Fibroblast of peridontal ligament (primary cell): ENCODE results near the gene NOBOX.
"Not testable (repeated sequence)": the region's sequence is repeated elsewhere in the genome, so short reads cannot be mapped to it uniquely, and the experiment has no call there.

Experiments
- DNase-seq: peaks from one replicate; pipeline ENCODE4 v3.0.0-alpha.2; 2010; ENCODE audit errors: extremely low read depth

Gene NOBOX

GRCh38 chr7:144391823-144392255, 11.7 kb downstream of the NOBOX start:
- DNase-seq = peak; percentile 78

- no peak for DNase-seq
Observed at GRCh38 chr7:144391014-144391413, 12.5 kb downstream of the NOBOX start.

GRCh38 chr7:144390481-144390880, 13.0 kb downstream of the NOBOX start:
- DNase-seq = no peak

- DNase-seq = no peak
Observed at GRCh38 chr7:144388950-144389349, 14.5 kb downstream of the NOBOX start.

- DNase-seq = peak; percentile 55
Observed at GRCh38 chr7:144386741-144387140, 16.8 kb downstream of the NOBOX start.

GRCh38 chr7:144384555-144385245, 18.8 kb downstream of the NOBOX start:
- DNase-seq = no peak

- DNase-seq = no peak
Observed at GRCh38 chr7:144384071-144384470, 19.4 kb downstream of the NOBOX start.

GRCh38 chr7:144379776-144380384, 23.6 kb downstream of the NOBOX start:
- DNase-seq = no peak

- no peak for DNase-seq
Observed at GRCh38 chr7:144378651-144379050, 24.8 kb downstream of the NOBOX start.

GRCh38 chr7:144369221-144369620, 34.3 kb downstream of the NOBOX start:
- not testable (repeated sequence) for DNase-seq

- DNase-seq = not testable (repeated sequence)
Observed at GRCh38 chr7:144367250-144367649, 36.2 kb downstream of the NOBOX start.

- not testable (repeated sequence) for DNase-seq
Observed at GRCh38 chr7:144365523-144365922, 38.0 kb downstream of the NOBOX start.

GRCh38 chr7:144362061-144362460, 41.4 kb downstream of the NOBOX start:
- not testable (repeated sequence) for DNase-seq

GRCh38 chr7:144356860-144357259, 46.6 kb downstream of the NOBOX start:
- DNase-seq = not testable (repeated sequence)

GRCh38 chr7:144356185-144356584, 47.3 kb downstream of the NOBOX start:
- DNase-seq = not testable (repeated sequence)

GRCh38 chr7:144355176-144355822, 48.2 kb downstream of the NOBOX start, which contains the start of gene ARHGEF5:
ARHGEF5 (plus strand) TSS chr7:144355402; CDS start chr7:144362670, 7,268 bp downstream.
- DNase-seq = not testable (repeated sequence)

GRCh38 chr7:144351667-144352066, 51.8 kb downstream of the NOBOX start:
- not testable (repeated sequence) for DNase-seq

- DNase-seq = not testable (repeated sequence)
Observed at GRCh38 chr7:144348625-144349024, 54.9 kb downstream of the NOBOX start.
